ENCODE data around the gene KRT40. TPM values are rescaled to one million over a fixed set of nuclear protein-coding genes. Genes with fewer than 3 reads are reported as not detected.

KRT40 gene
- total and polyA plus RNA-seq, 2 of the 8 experiments (the other 6 are each of a cell fraction or from before 2014, with no cell fraction given): not detected

GRCh38 chr17:41020336-41020735, 36.2 kb upstream of the KRT40 start:
- H3K4me1 ChIP-seq (replicated peaks in 1 of 4; ENCODE audit: control insufficient read depth in 3 of 4, insufficient read depth in 4 of 4, low read length in 3 of 4): no peaks in the 10 kb centered on the region
- H2BK20ac ChIP-seq (ENCODE audit: low read length): no peak overlapping the region
- no peak overlapping the region for H2BK12ac ChIP-seq (ENCODE audit: low read depth, low read length)
- no peak overlapping the region for H2BK120ac ChIP-seq (replicated peaks; ENCODE audit: low read depth, low read length)
- H3K9ac ChIP-seq (replicated peaks in 1 of 4; ENCODE audit: extremely low read depth in 1 of 4, low read depth in 3 of 4, low read length in 3 of 4): no peak overlapping the region
- no peak for DNase-seq (ENCODE audit: low read depth in 1 of 2, low spot score in 2 of 2)
- no peaks in the 10 kb centered on the region for H3K36me3 ChIP-seq (ENCODE audit: control insufficient read depth in 2 of 4, insufficient read depth in 4 of 4, low read length in 3 of 4)
- no peak overlapping the region for H3K23ac ChIP-seq (ENCODE audit: insufficient read length)
- H4K5ac ChIP-seq (ENCODE audit: insufficient read length, low read depth, low read length): no peak overlapping the region
- no peaks in the 10 kb centered on the region for H4K20me1 ChIP-seq (replicated peaks in 1 of 2; ENCODE audit: control insufficient read depth in 1 of 2, insufficient read depth in 2 of 2, low read length in 2 of 2)
- POLR2A ChIA-PET (ENCODE audit: partially characterized antibody): no interaction called here
- FAIRE-seq: no peak
- H2AFZ ChIP-seq (ENCODE audit: low read length): no peak overlapping the region
- no peak overlapping the region for H2BK5ac ChIP-seq (ENCODE audit: low read depth, low read length)
- no peaks in the 10 kb centered on the region for H3K79me1 ChIP-seq (ENCODE audit: low read depth, low read length)
- H3K79me2 ChIP-seq (ENCODE audit: control insufficient read depth in 1 of 2, insufficient read depth in 2 of 2, low read length in 2 of 2): no peaks in the 10 kb centered on the region
- H3K4me2 ChIP-seq (ENCODE audit: insufficient read depth in 1 of 2, low read depth in 2 of 2, low read length in 2 of 2): no peak overlapping the region
- no peak overlapping the region for H3K4ac ChIP-seq (replicated peaks; ENCODE audit: insufficient read length, low read depth, low read length)
- no peaks in the 10 kb centered on the region for H3K9me3 ChIP-seq (ENCODE audit: insufficient read depth in 2 of 2, low read depth in 1 of 2, low read length in 1 of 2)
- no peak overlapping the region for H4K91ac ChIP-seq (replicated peaks; ENCODE audit: insufficient read length, low read length)
- no peak overlapping the region for H3K56ac ChIP-seq (replicated peaks; ENCODE audit: insufficient read length, low read depth, low read length)
- no peaks in the 10 kb centered on the region for H3K23me2 ChIP-seq (ENCODE audit: low read depth, low read length)
- no peak overlapping the region for H2AK5ac ChIP-seq (ENCODE audit: low read depth, low read length)
- no peak overlapping the region for H3K4me3 ChIP-seq (ENCODE audit: extremely low read depth in 1 of 4, insufficient read depth in 2 of 4, low read depth in 3 of 4, low read length in 4 of 4)
- no peaks in the 10 kb centered on the region; a peak in 1 of 7 replicates for H3K27me3 ChIP-seq (replicated peaks in 1 of 4; ENCODE audit: control insufficient read depth in 3 of 4, extremely low read depth in 1 of 4, insufficient read depth in 3 of 4, low read length in 3 of 4)
- H3K18ac ChIP-seq (ENCODE audit: extremely low read depth, low read length): no peak overlapping the region
- no peak overlapping the region for H3K27ac ChIP-seq (ENCODE audit: low read depth, low read length)
- no peak overlapping the region for H4K8ac ChIP-seq (ENCODE audit: extremely low read depth, insufficient read depth, low read length)
- no peak overlapping the region for H2BK15ac ChIP-seq (ENCODE audit: low read length)
- no peak overlapping the region for H3K14ac ChIP-seq (ENCODE audit: insufficient read length)
- CTCF ChIA-PET (ENCODE audit: partially characterized antibody): interaction anchor here (0.6 to 1.3 kb wide), 4 partner anchors 40 to 459 kb away, joined by 3 to 4 read pairs (median 3); no protein-coding TSS in a partner anchor
- TF ChIP-seq SAP30 (IDR thresholded peaks at IDR 0.05; ENCODE audit: insufficient read depth, insufficient replicate concordance, low read length) (no peak), ATF2 (IDR thresholded peaks at IDR 0.05; ENCODE audit: low read length) (no peak), KDM4A (IDR thresholded peaks at IDR 0.05; ENCODE audit: low read depth, low read length, severe bottlenecking) (no peak), EZH2 (IDR thresholded peaks at IDR 0.05; ENCODE audit: low read depth, low read length, severe bottlenecking) (no peak), CREB1 (IDR thresholded peaks at IDR 0.05) (no peak), TAF7 (optimal IDR thresholded peaks at IDR 0.05; ENCODE audit: borderline replicate concordance, low read depth, low read length) (no peak), GABPA (IDR thresholded peaks at IDR 0.05; ENCODE audit: borderline replicate concordance, insufficient read depth, low read length) (no peak), HDAC2 (IDR thresholded peaks at IDR 0.05; ENCODE audit: borderline replicate concordance in 1 of 2, low read depth in 2 of 2, low read length in 2 of 2) (no peak)

Data from H1 (cell line).